KBM-7 (cell line): ENCODE measurements around the gene SEZ6.
A peak's percentile ranks its signal among the peaks of the same experiment; 100 is the strongest.

Experiments
- DNase-seq: peaks from one replicate; pipeline ENCODE4 v3.0.0-alpha.2; 2015
- in situ Hi-C: fragments of 300-500 bp; cut with MboI; formaldehyde crosslinking; loops from 2 replicates; pipeline ENCODE4 v1.14.3; 2020; ENCODE audit warnings: low sequenced_read_pairs, low pct_unique_long_range_greater_than_20kb, mixed read lengths

Gene SEZ6

GRCh38 chr17:28926786-28927185, 79.0 kb downstream of the SEZ6 start:
- in situ Hi-C loops, result no loop called here
- DNase-seq, result no peak

- in situ Hi-C loops, result no loop called here
- DNase-seq, result no peak
Measured at GRCh38 chr17:28926366-28926765, 79.5 kb downstream of the SEZ6 start.

GRCh38 chr17:28925912-28926365, 79.9 kb downstream of the SEZ6 start:
- in situ Hi-C loops, result no loop called here
- peak; percentile 66 for DNase-seq

GRCh38 chr17:28920201-28920600, 85.6 kb downstream of the SEZ6 start:
- no peak for DNase-seq
- in situ Hi-C loops, result no loop called here

GRCh38 chr17:28918295-28918694, 87.5 kb downstream of the SEZ6 start:
- no peak for DNase-seq
- in situ Hi-C loops, result no loop called here

- DNase-seq, result no peak
- in situ Hi-C loops, result no loop called here
Measured at GRCh38 chr17:28917465-28917864, 88.4 kb downstream of the SEZ6 start.

- in situ Hi-C loops, result no loop called here
- DNase-seq, result no peak
Measured at GRCh38 chr17:28917029-28917428, 88.8 kb downstream of the SEZ6 start.

- in situ Hi-C loops, result no loop called here
- DNase-seq, result peak; percentile 51
Measured at GRCh38 chr17:28916302-28916934, 89.4 kb downstream of the SEZ6 start.

- in situ Hi-C loops, result no loop called here
Measured at GRCh38 chr17:28912938-28913333, 92.9 kb downstream of the SEZ6 start.

GRCh38 chr17:28912281-28912937, 93.4 kb downstream of the SEZ6 start:
- peak; percentile 49 for DNase-seq
- in situ Hi-C loops, result no loop called here

More at GRCh38 chr17:28912938-28913333, 92.9 kb downstream of the SEZ6 start:
- no peak for DNase-seq

- no peak for DNase-seq
- in situ Hi-C loops, result no loop called here
Measured at GRCh38 chr17:28911411-28912045, 94.3 kb downstream of the SEZ6 start.

- no peak for DNase-seq
- in situ Hi-C loops, result no loop called here
Measured at GRCh38 chr17:28910534-28910933, 95.3 kb downstream of the SEZ6 start.

GRCh38 chr17:28908640-28909167, 97.1 kb downstream of the SEZ6 start:
- in situ Hi-C loops, result no loop called here
- no peak for DNase-seq

GRCh38 chr17:28907709-28908475, 97.9 kb downstream of the SEZ6 start:
- no peak for DNase-seq
- in situ Hi-C loops, result no loop called here

- in situ Hi-C loops, result no loop called here
- no peak for DNase-seq
Measured at GRCh38 chr17:28906706-28907438, 99.0 kb downstream of the SEZ6 start.

- in situ Hi-C loops, result no loop called here
- no peak for DNase-seq
Measured at GRCh38 chr17:28906276-28906675, 99.6 kb downstream of the SEZ6 start.
